HCT116 (cell line): Measurements from ENCODE around the gene ZNF555. TPM values are rescaled to one million over a fixed set of nuclear protein-coding genes. Genes with fewer than 3 reads are reported as not detected.

ENCODE experiments used
- ATAC-seq: fragments of 200-7000 bp; cut with Tn5 transposase; 2 replicates; pipeline ENCODE4 v1.9.1; 2020; ENCODE audit warnings: mild to moderate bottlenecking, moderate library complexity
- BruUV-seq: library from RNA; stranded (reverse); fragments of 400-500 nt; replicated peaks from 2 replicates; lab custom pipeline; 2021; lab: Mats Ljungman, UMichigan
- CTCF ChIA-PET: fragments of 300-600 bp; sonication (Branson Sonifier 250); formaldehyde crosslinking; loops from one replicate; lab custom pipeline; 2021; ENCODE audit warnings: antibody characterized with exemption; lab: Charles Lee
- POLR2A ChIA-PET: fragments of 300-600, 350-600 bp; sonication (Branson Sonifier 250); formaldehyde crosslinking; loops from one replicate; lab custom pipeline; 2021; ENCODE audit warnings: antibody characterized with exemption; lab: Charles Lee
- RAD21 ChIA-PET, 2 experiments: fragments of 300-600 bp; sonication (Branson Sonifier 250); formaldehyde crosslinking; loops; one replicate each; lab custom pipeline; 2023; ENCODE audit warnings: low total read pairs in 2 of 2; ENCODE audit not compliant: uncharacterized antibody in 2 of 2, unreplicated experiment in 2 of 2, low non-redundant PET in 1 of 2; lab: Charles Lee
- DNase-seq: peaks from one replicate; pipeline ENCODE4 v3.0.0-alpha.2; 2010; ENCODE audit warnings: low read depth, low spot score
- H2AFZ ChIP-seq: fragments of 200-600 bp; shearing (Covaris generic), sonication (generic); 2 replicates; pipeline ENCODE4 v1.6.1; 2017; ENCODE audit warnings: low read depth, mixed run types, mixed read lengths, antibody characterized with exemption, low read length; ENCODE audit not compliant: poor library complexity, severe bottlenecking
- H3K27ac ChIP-seq: 2 replicates; pipeline ENCODE4 v1.5.1; 2012; ENCODE audit warnings: low read depth, low read length
- H3K27me3 ChIP-seq: fragments of 200-600 bp; sonication (generic); 2 replicates; pipeline ENCODE4 v1.6.1; 2016; ENCODE audit warnings: mixed run types, low read length, mixed read lengths; ENCODE audit not compliant: insufficient read depth
- H3K36me3 ChIP-seq, 2 experiments: fragments of 200-500 bp in 1 of 2; fragments of 200-600 bp in 1 of 2; sonication (Bioruptor generic) in 1 of 2; sonication (generic) in 1 of 2; 2 replicates each; pipeline versions ENCODE4 v1.5.1 to v1.6.1; 2014 to 2016; ENCODE audit warnings: low read length in 2 of 2, inconsistent platforms in 1 of 2, mixed read lengths in 1 of 2, mixed run types in 1 of 2; ENCODE audit not compliant: insufficient read depth in 2 of 2, control insufficient read depth in 1 of 2
- H3K4me1 ChIP-seq, 2 experiments: fragments of 200-600 bp in 1 of 2; sonication (generic) in 1 of 2; 2 replicates each; pipeline versions ENCODE4 v1.5.1 to v1.6.1; 2012 to 2017; ENCODE audit warnings: low read length in 2 of 2, inconsistent platforms in 1 of 2, mild to moderate bottlenecking in 1 of 2, mixed read lengths in 1 of 2, mixed run types in 1 of 2, moderate library complexity in 1 of 2; ENCODE audit not compliant: insufficient read depth in 2 of 2, control insufficient read depth in 1 of 2
- H3K4me2 ChIP-seq: fragments of 200-600 bp; sonication (generic); 2 replicates; pipeline ENCODE4 v1.6.1; 2017; ENCODE audit warnings: mixed run types, low read length, mixed read lengths
- H3K4me3 ChIP-seq, 2 experiments: fragments of 200-600 bp in 1 of 2; sonication (generic) in 1 of 2; replicated peaks in 1 of 2; 2 replicates each; pipeline ENCODE4 v1.5.1; 2011 to 2016; ENCODE audit warnings: low read length in 2 of 2, control low read depth in 1 of 2, low read depth in 1 of 2, mild to moderate bottlenecking in 1 of 2, mixed read lengths in 1 of 2, mixed run types in 1 of 2
- H3K79me2 ChIP-seq: fragments of 200-600 bp; sonication (generic); 2 replicates; pipeline ENCODE4 v1.6.1; 2017; ENCODE audit warnings: mild to moderate bottlenecking, mixed run types, low read length, moderate library complexity, mixed read lengths; ENCODE audit not compliant: insufficient read depth
- H3K9ac ChIP-seq: fragments of 200-600 bp; sonication (generic); 2 replicates; pipeline ENCODE4 v1.6.1; 2016; ENCODE audit warnings: low read length, mixed read lengths
- H3K9me2 ChIP-seq: fragments of 200-600 bp; sonication (generic), shearing (Covaris generic); 2 replicates; pipeline ENCODE4 v1.6.1; 2017; ENCODE audit warnings: mixed run types, mild to moderate bottlenecking, moderate library complexity; ENCODE audit not compliant: insufficient read depth
- H3K9me3 ChIP-seq, 2 experiments: fragments of 200-500 bp in 1 of 2; fragments of 200-600 bp in 1 of 2; sonication (Bioruptor generic) in 1 of 2; sonication (generic) in 1 of 2; 2 replicates each; pipeline ENCODE4 v1.6.1; 2014 to 2017; ENCODE audit warnings: low read length in 2 of 2, mixed read lengths in 2 of 2, inconsistent platforms in 1 of 2, low read depth in 1 of 2, mild to moderate bottlenecking in 1 of 2, mixed run types in 1 of 2, moderate library complexity in 1 of 2; ENCODE audit not compliant: control insufficient read depth in 1 of 2, insufficient read depth in 1 of 2
- H4K20me1 ChIP-seq: fragments of 200-600 bp; sonication (generic), shearing (Covaris generic); 2 replicates; pipeline ENCODE4 v1.6.1; 2017; ENCODE audit warnings: mixed run types, mild to moderate bottlenecking, moderate library complexity; ENCODE audit not compliant: insufficient read depth
- CBX3 ChIP-seq: IDR thresholded peaks from 2 replicates; pipeline ENCODE4 v1.6.1; 2012; ENCODE audit warnings: low read depth
- EZH2 ChIP-seq: fragments of 200-600 bp; sonication (generic); IDR thresholded peaks from 2 replicates; pipeline ENCODE4 v1.6.1; 2017; ENCODE audit warnings: antibody characterized with exemption, mixed run types
- EZH2phosphoT487 ChIP-seq: fragments of 200-600 bp; IDR thresholded peaks from 2 replicates; pipeline ENCODE4 v1.6.1; 2018; ENCODE audit warnings: antibody characterized with exemption, borderline replicate concordance
- FOSL1 ChIP-seq: IDR thresholded peaks from 2 replicates; pipeline ENCODE4 v1.6.1; 2012; ENCODE audit warnings: low read depth
- SP1 ChIP-seq: IDR thresholded peaks from 2 replicates; pipeline ENCODE4 v1.6.1; 2012; ENCODE audit warnings: low read depth
- intact Hi-C: fragments of 100-400 bp; cut with micrococcal nuclease; formaldehyde crosslinking; loops from 2 replicates; pipeline ENCODE4 v1.10.0; 2022
- total RNA-seq: library from RNA; stranded (reverse); gene quantifications from one replicate; pipeline ENCODE4 v1.2.1, GENCODE V29; 2021; ENCODE audit not compliant: unreplicated experiment

Gene ZNF555
- total RNA-seq, 1 experiment from 2014 or later: 4.5 TPM

- ChIA-PET RAD21 (no interaction called here), CTCF (no interaction called here)
Observed at GRCh38 chr19:2805991-2806649, 35.2 kb upstream of the ZNF555 start.

DNA sequence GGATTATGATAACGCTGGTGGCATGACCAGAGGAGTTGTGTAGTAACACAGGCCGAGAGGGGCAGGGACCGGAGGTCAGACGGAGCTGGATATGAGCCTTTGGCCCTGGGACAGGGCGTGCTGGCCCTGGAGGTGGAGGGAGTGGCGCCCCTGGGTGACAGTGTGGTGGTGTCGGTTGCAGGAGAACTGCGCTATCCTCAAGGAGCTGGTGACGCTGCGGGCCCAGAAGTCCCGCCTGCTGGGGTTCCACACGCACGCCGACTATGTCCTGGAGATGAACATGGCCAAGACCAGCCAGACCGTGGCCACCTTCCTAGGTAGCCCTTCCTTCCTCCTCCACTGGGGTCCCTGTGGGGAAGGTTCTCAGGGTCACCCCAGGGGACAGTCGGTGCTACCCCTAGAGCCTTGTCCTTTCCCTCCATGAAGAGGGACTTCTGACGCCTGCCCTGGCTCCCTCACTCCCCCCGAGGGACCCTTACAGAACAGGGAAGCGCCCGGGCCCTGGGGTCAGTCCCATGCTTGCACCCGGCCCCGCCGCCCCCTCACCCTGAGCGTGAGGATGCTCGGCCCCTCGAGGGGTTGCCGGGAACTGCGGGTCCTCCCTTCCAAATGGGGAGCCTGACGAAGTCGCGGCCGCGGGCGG is 34.4 kb upstream of the ZNF555 start:
- Histone ChIP-seq H3K79me2 (peaks cover 21% of the 10 kb centered on the region; the same call in 1 of the 2 replicates), H3K9me3 (no peaks in the 10 kb centered on the region), H2AFZ (no peak overlapping the region), H3K4me2 (no peak overlapping the region), H3K27me3 (no peaks in the 10 kb centered on the region), H3K9ac (no peak overlapping the region), H3K9me2 (no peaks in the 10 kb centered on the region), H3K4me1 (no peaks in the 10 kb centered on the region), H3K36me3 (peaks cover 25 to 50% of the 10 kb centered on the region in 2 experiments; a peak in 3 of 4 replicates), H3K27ac (no peak overlapping the region), H3K4me3 (no peak overlapping the region), H4K20me1 (no peaks in the 10 kb centered on the region)
- DNase-seq: no peak
- BruUV-seq: no TSS peak
- ChIA-PET POLR2A (no interaction called here), CTCF (no interaction called here), RAD21 (no interaction called here)
- no peak for TF ChIP-seq CBX3
- no peak for ATAC-seq
- intact Hi-C loops: no loop called here

More at GRCh38 chr19:2805991-2806649, 35.2 kb upstream of the ZNF555 start:
- no peak overlapping the region for H2AFZ ChIP-seq
- TF ChIP-seq SP1 (no peak), FOSL1 (no peak), EZH2 (no peak), EZH2phosphoT487 (no peak), CBX3 (no peak)
- H3K9me2 ChIP-seq: no peaks in the 10 kb centered on the region
- H3K79me2 ChIP-seq: peaks cover 29% of the 10 kb centered on the region; the same call in 1 of the 2 replicates
- no peaks in the 10 kb centered on the region for H3K9me3 ChIP-seq
- H4K20me1 ChIP-seq: no peaks in the 10 kb centered on the region
- H3K4me3 ChIP-seq: no peak overlapping the region
- no peak for ATAC-seq
- H3K36me3 ChIP-seq: peaks cover 32 to 55% of the 10 kb centered on the region in 2 experiments; a peak in 3 of 4 replicates
- H3K27ac ChIP-seq: no peak overlapping the region
- no peak overlapping the region for H3K4me2 ChIP-seq
- POLR2A ChIA-PET: no interaction called here
- no peaks in the 10 kb centered on the region for H3K27me3 ChIP-seq
- intact Hi-C loops: no loop called here
- BruUV-seq: no TSS peak
- no peaks in the 10 kb centered on the region for H3K4me1 ChIP-seq
- H3K9ac ChIP-seq: no peak overlapping the region
- no peak for DNase-seq
